ENCODE data around the gene SRP72.
"Not testable (repeated sequence)": the region's sequence is repeated elsewhere in the genome, so short reads cannot be mapped to it uniquely, and the experiment has no call there.

SRP72 gene

GRCh38 chr4:56438766-56439165 lies 28.7 kb upstream of the SRP72 start:
- Histone ChIP-seq H3K9me3 (ENCODE audit: control insufficient read depth in 2 of 2, low read length in 2 of 2) (no peaks in the 10 kb centered on the region), H3K36me3 (ENCODE audit: control insufficient read depth in 2 of 2, insufficient read depth in 2 of 2, low read length in 2 of 2) (peaks cover 0 to 2% of the 10 kb centered on the region in 2 donors), H3K27me3 (ENCODE audit: control insufficient read depth in 1 of 2, insufficient read depth in 2 of 2, low read length in 2 of 2) (no peaks in the 10 kb centered on the region), H3K27ac (ENCODE audit: low read length) (no peak overlapping the region), H3K9ac (ENCODE audit: low read length in 2 of 2) (no peak overlapping the region), H3K4me1 (ENCODE audit: control insufficient read depth, insufficient read depth, low read length) (peaks cover 19% of the 10 kb centered on the region), H3K4me3 (ENCODE audit: low read length in 2 of 2) (no peak overlapping the region)

- Histone ChIP-seq H3K4me1 (ENCODE audit: control insufficient read depth, insufficient read depth, low read length) (peaks cover 9% of the 10 kb centered on the region), H3K27ac (ENCODE audit: low read length) (no peak overlapping the region), H3K27me3 (ENCODE audit: control insufficient read depth in 1 of 2, insufficient read depth in 2 of 2, low read length in 2 of 2) (no peaks in the 10 kb centered on the region)
Measured at GRCh38 chr4:56440983-56441382, 26.4 kb upstream of the SRP72 start.

DNA sequence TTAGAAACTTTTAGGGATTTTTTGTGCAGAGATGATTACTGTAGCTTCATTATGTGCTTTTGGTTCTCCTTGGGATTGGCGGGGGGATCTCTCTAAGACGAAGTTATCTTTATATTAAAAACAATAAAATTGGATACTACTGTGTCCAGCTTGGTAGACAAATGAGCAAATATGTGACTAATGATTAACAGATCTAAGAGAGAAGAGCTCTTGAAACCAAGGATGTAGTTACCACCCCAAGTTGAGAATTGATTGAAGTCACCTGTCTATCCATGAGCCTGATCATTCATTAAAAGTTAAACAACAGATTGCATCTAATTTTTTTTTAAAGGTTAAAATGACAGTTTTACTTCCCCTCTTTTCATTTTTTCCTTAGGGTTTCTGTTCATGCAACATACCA lies 22.7 kb upstream of the SRP72 start:
- H3K27me3 ChIP-seq (ENCODE audit: control insufficient read depth in 1 of 2, insufficient read depth in 2 of 2, low read length in 2 of 2) = no peaks in the 10 kb centered on the region

More at GRCh38 chr4:56440983-56441382, 26.4 kb upstream of the SRP72 start:
- Histone ChIP-seq H3K36me3 (ENCODE audit: control insufficient read depth in 2 of 2, insufficient read depth in 2 of 2, low read length in 2 of 2) (peaks cover 0 to 5% of the 10 kb centered on the region in 2 donors), H3K9me3 (ENCODE audit: control insufficient read depth in 2 of 2, low read length in 2 of 2) (no peaks in the 10 kb centered on the region), H3K9ac (ENCODE audit: low read length in 2 of 2) (no peak overlapping the region), H3K4me3 (ENCODE audit: low read length in 2 of 2) (no peak overlapping the region)

GRCh38 chr4:56445699-56446098 lies 21.7 kb upstream of the SRP72 start:
- peaks cover 0 to 12% of the 10 kb centered on the region in 2 donors for H3K36me3 ChIP-seq (ENCODE audit: control insufficient read depth in 2 of 2, insufficient read depth in 2 of 2, low read length in 2 of 2)
- H3K27me3 ChIP-seq (ENCODE audit: control insufficient read depth in 1 of 2, insufficient read depth in 2 of 2, low read length in 2 of 2) = no peaks in the 10 kb centered on the region
- H3K9me3 ChIP-seq (ENCODE audit: control insufficient read depth in 2 of 2, low read length in 2 of 2) = no peaks in the 10 kb centered on the region
- no peak overlapping the region for H3K4me3 ChIP-seq (ENCODE audit: low read length in 2 of 2)
- no peaks in the 10 kb centered on the region for H3K4me1 ChIP-seq (ENCODE audit: control insufficient read depth, insufficient read depth, low read length)
- no peak overlapping the region for H3K9ac ChIP-seq (ENCODE audit: low read length in 2 of 2)
- H3K27ac ChIP-seq (ENCODE audit: low read length) = no peak overlapping the region

More for the DNA sequence above, 22.7 kb upstream of the SRP72 start:
- Histone ChIP-seq H3K36me3 (ENCODE audit: control insufficient read depth in 2 of 2, insufficient read depth in 2 of 2, low read length in 2 of 2) (peaks cover 0 to 12% of the 10 kb centered on the region in 2 donors), H3K4me3 (ENCODE audit: low read length in 2 of 2) (no peak overlapping the region), H3K4me1 (ENCODE audit: control insufficient read depth, insufficient read depth, low read length) (no peaks in the 10 kb centered on the region), H3K9ac (ENCODE audit: low read length in 2 of 2) (no peak overlapping the region), H3K9me3 (ENCODE audit: control insufficient read depth in 2 of 2, low read length in 2 of 2) (no peaks in the 10 kb centered on the region), H3K27ac (ENCODE audit: low read length) (no peak overlapping the region)

DNA sequence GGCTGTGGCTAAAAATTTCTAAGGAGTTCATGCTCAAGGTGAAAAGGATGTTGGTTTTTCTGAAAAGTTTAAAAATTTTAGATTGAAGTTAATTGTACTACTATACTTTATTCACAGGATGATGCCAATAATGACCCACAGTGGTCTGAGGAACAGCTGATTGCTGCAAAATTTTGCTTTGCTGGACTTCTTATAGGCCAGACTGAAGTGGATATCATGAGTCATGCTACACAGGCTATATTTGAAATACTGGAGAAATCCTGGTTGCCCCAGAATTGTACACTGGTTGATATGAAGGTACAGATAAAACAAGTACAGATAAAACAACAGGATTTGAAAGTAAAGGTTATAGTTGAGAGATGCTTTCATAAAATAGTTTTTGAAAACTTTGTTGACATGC lies 19.1 kb upstream of the SRP72 start:
- no peaks in the 10 kb centered on the region for H3K9me3 ChIP-seq (ENCODE audit: control insufficient read depth in 2 of 2, low read length in 2 of 2)
- H3K27me3 ChIP-seq (ENCODE audit: control insufficient read depth in 1 of 2, insufficient read depth in 2 of 2, low read length in 2 of 2) = no peaks in the 10 kb centered on the region
- no peak overlapping the region for H3K9ac ChIP-seq (ENCODE audit: low read length in 2 of 2)
- no peak overlapping the region for H3K4me3 ChIP-seq (ENCODE audit: low read length in 2 of 2)
- no peaks in the 10 kb centered on the region for H3K4me1 ChIP-seq (ENCODE audit: control insufficient read depth, insufficient read depth, low read length)
- H3K27ac ChIP-seq (ENCODE audit: low read length) = no peak overlapping the region
- H3K36me3 ChIP-seq (ENCODE audit: control insufficient read depth in 2 of 2, insufficient read depth in 2 of 2, low read length in 2 of 2) = peaks cover 2 to 12% of the 10 kb centered on the region in 2 donors

DNA sequence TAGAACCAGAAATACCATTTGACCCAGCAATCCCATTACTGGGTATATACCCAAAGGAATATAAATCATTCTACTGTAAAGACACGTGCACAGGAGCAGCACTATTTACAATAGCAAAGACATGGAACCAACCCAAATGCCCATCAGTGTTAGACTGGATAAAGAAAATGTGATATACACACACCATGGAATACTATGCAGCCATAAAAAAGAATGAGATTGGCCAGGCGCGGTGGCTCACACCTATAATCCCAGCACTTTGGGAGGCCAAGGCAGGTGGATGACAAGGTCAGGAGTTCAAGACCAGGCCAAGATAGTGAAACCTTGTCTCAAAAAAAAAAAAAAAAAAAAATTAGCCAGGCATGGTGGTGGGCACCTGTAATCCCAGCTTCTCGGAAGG lies 17.9 kb upstream of the SRP72 start:
- peaks cover 6 to 11% of the 10 kb centered on the region in 2 donors for H3K36me3 ChIP-seq (ENCODE audit: control insufficient read depth in 2 of 2, insufficient read depth in 2 of 2, low read length in 2 of 2)
- not testable (repeated sequence) for H3K4me3 ChIP-seq (ENCODE audit: low read length in 2 of 2)

DNA sequence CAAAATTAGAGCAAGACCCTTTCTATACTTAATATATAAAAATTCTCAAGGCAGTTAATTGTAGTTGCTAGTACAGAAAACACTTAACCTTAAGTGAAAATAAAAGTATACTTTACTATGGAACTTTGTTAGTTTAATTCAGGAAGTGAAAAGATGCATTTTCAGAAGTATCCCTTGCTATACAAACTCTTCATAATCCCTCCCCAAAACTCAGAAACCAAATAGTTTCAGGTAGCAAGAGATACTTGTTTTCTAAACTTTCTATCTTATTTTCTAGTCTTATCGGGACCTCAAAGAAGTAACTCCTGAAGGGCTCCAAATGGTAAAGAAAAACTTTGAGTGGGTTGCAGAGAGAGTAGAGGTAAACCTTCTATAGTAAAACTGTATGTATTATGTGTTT lies 17.1 kb upstream of the SRP72 start:
- no peak overlapping the region for H3K9ac ChIP-seq (ENCODE audit: low read length in 2 of 2)
- no peak overlapping the region for H3K27ac ChIP-seq (ENCODE audit: low read length)
- H3K36me3 ChIP-seq (ENCODE audit: control insufficient read depth in 2 of 2, insufficient read depth in 2 of 2, low read length in 2 of 2) = peaks cover 10% of the 10 kb centered on the region in 2 donors
- no peaks in the 10 kb centered on the region for H3K9me3 ChIP-seq (ENCODE audit: control insufficient read depth in 2 of 2, low read length in 2 of 2)
- H3K27me3 ChIP-seq (ENCODE audit: control insufficient read depth in 1 of 2, insufficient read depth in 2 of 2, low read length in 2 of 2) = no peaks in the 10 kb centered on the region
- no peak overlapping the region for H3K4me3 ChIP-seq (ENCODE audit: low read length in 2 of 2)
- H3K4me1 ChIP-seq (ENCODE audit: control insufficient read depth, insufficient read depth, low read length) = no peaks in the 10 kb centered on the region

More for the DNA sequence above, 17.9 kb upstream of the SRP72 start:
- not testable (repeated sequence) for H3K9ac ChIP-seq (ENCODE audit: low read length in 2 of 2); H3K4me1 ChIP-seq (ENCODE audit: control insufficient read depth, insufficient read depth, low read length); H3K27me3 ChIP-seq (ENCODE audit: control insufficient read depth in 1 of 2, insufficient read depth in 2 of 2, low read length in 2 of 2); H3K27ac ChIP-seq (ENCODE audit: low read length); H3K9me3 ChIP-seq (ENCODE audit: control insufficient read depth in 2 of 2, low read length in 2 of 2)

DNA sequence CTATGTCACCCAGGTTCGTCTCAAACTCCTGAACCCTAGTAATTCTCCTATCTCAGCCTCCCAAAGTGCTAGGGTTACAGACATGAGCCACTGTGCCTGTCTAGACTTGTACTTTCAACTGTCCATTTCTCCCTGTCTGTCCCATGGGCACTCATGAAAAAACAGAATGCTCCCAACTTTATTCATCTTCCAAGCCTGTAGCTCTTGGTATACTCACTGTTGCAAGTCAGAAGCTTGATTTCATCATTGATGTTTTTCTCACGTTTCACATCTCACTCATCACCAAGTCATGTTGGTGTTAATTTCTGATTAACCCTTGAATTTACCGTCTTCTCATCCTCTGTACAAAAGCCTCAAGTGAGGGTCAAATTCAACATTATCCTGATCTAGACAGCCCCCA lies 7.3 kb upstream of the SRP72 start:
- no peak overlapping the region for H3K9ac ChIP-seq (ENCODE audit: low read length in 2 of 2)
- peaks cover 6% of the 10 kb centered on the region for H3K4me1 ChIP-seq (ENCODE audit: control insufficient read depth, insufficient read depth, low read length)
- no peaks in the 10 kb centered on the region for H3K9me3 ChIP-seq (ENCODE audit: control insufficient read depth in 2 of 2, low read length in 2 of 2)
- H3K4me3 ChIP-seq (ENCODE audit: low read length in 2 of 2) = no peak overlapping the region
- H3K36me3 ChIP-seq (ENCODE audit: control insufficient read depth in 2 of 2, insufficient read depth in 2 of 2, low read length in 2 of 2) = peaks cover 10 to 11% of the 10 kb centered on the region in 2 donors
- no peaks in the 10 kb centered on the region for H3K27me3 ChIP-seq (ENCODE audit: control insufficient read depth in 1 of 2, insufficient read depth in 2 of 2, low read length in 2 of 2)
- no peak overlapping the region for H3K27ac ChIP-seq (ENCODE audit: low read length)

GRCh38 chr4:56462157-56462556 lies 5.3 kb upstream of the SRP72 start:
- no peak overlapping the region for H3K27ac ChIP-seq (ENCODE audit: low read length)
- H3K36me3 ChIP-seq (ENCODE audit: control insufficient read depth in 2 of 2, insufficient read depth in 2 of 2, low read length in 2 of 2) = peaks cover 8 to 11% of the 10 kb centered on the region in 2 donors
- no peak overlapping the region for H3K4me3 ChIP-seq (ENCODE audit: low read length in 2 of 2)
- H3K27me3 ChIP-seq (ENCODE audit: control insufficient read depth in 1 of 2, insufficient read depth in 2 of 2, low read length in 2 of 2) = no peaks in the 10 kb centered on the region
- H3K9ac ChIP-seq (ENCODE audit: low read length in 2 of 2) = no peak overlapping the region
- H3K4me1 ChIP-seq (ENCODE audit: control insufficient read depth, insufficient read depth, low read length) = peaks cover 14% of the 10 kb centered on the region
- H3K9me3 ChIP-seq (ENCODE audit: control insufficient read depth in 2 of 2, low read length in 2 of 2) = no peaks in the 10 kb centered on the region

DNA sequence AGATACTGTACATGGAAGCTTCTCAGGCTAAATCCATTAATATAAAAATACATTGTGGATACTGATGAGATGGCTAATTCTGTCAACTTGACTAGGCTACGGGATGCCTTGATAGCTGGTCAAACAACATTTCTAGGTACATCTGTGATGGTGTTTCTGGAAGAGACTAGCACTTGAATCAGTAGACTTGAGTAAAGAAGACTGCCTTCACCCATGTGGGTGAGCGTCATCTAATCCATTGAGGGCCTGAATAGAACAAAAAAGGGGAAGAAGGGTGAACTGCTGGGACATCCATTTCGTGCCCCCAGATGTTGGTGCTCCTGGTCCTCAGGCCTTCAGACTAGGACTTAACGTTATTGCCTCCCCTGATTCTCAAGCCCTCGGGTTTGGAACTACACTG lies 3.7 kb upstream of the SRP72 start:
- no peaks in the 10 kb centered on the region for H3K9me3 ChIP-seq (ENCODE audit: control insufficient read depth in 2 of 2, low read length in 2 of 2)

DNA sequence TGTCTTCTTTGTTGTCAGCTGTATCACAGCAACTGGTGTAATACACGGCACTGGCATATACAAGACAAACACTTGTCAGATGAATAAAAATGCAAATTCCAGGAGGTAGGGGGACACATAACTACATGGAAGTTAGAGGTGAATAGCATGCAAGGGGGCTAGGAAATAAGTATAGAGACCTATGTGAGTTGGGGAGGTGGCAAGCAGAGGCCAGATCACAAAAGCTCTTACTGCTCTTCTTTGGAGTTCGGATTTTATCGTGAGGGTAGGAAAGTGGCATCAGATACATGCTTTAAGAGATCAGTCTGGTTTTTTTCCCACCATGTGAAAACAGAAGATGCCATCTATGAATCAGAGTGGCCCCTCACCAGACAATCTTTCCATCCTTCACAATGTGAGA lies 2.8 kb upstream of the SRP72 start:
- no peak overlapping the region for H3K9ac ChIP-seq (ENCODE audit: low read length in 2 of 2)
- no peaks in the 10 kb centered on the region for H3K27me3 ChIP-seq (ENCODE audit: control insufficient read depth in 1 of 2, insufficient read depth in 2 of 2, low read length in 2 of 2)
- H3K4me1 ChIP-seq (ENCODE audit: control insufficient read depth, insufficient read depth, low read length) = peaks cover 17% of the 10 kb centered on the region
- no peak overlapping the region for H3K27ac ChIP-seq (ENCODE audit: low read length)
- H3K9me3 ChIP-seq (ENCODE audit: control insufficient read depth in 2 of 2, low read length in 2 of 2) = no peaks in the 10 kb centered on the region
- H3K36me3 ChIP-seq (ENCODE audit: control insufficient read depth in 2 of 2, insufficient read depth in 2 of 2, low read length in 2 of 2) = peaks cover 5 to 11% of the 10 kb centered on the region in 2 donors
- no peak overlapping the region for H3K4me3 ChIP-seq (ENCODE audit: low read length in 2 of 2)

More for the DNA sequence above, 3.7 kb upstream of the SRP72 start:
- Histone ChIP-seq H3K36me3 (ENCODE audit: control insufficient read depth in 2 of 2, insufficient read depth in 2 of 2, low read length in 2 of 2) (peaks cover 5 to 11% of the 10 kb centered on the region in 2 donors), H3K4me3 (ENCODE audit: low read length in 2 of 2) (no peak overlapping the region), H3K27ac (ENCODE audit: low read length) (no peak overlapping the region), H3K4me1 (ENCODE audit: control insufficient read depth, insufficient read depth, low read length) (peaks cover 16% of the 10 kb centered on the region), H3K9ac (ENCODE audit: low read length in 2 of 2) (no peak overlapping the region), H3K27me3 (ENCODE audit: control insufficient read depth in 1 of 2, insufficient read depth in 2 of 2, low read length in 2 of 2) (no peaks in the 10 kb centered on the region)

Data from stomach smooth muscle (tissue), 2 donors.